T-helper 1 cell treated with Interleukin-12 subunit alpha and Interleukin-12 subunit beta and Interleukin-4 antibody, amounts not matched to agents 30 μg/mL and 1 μg/mL, for 36 hours (primary cell): ENCODE measurements around the gene POLA2.

Experiments used
- H3K27ac Mint-ChIP-seq: one replicate; pipeline ENCODE4 v1.8.0; 2021; ENCODE audit warnings: mild to moderate bottlenecking, mixed read lengths
- H3K27me3 Mint-ChIP-seq: one replicate; pipeline ENCODE4 v1.8.0; 2021; ENCODE audit warnings: low read depth, mixed read lengths
- H3K36me3 Mint-ChIP-seq: one replicate; pipeline ENCODE4 v1.8.0; 2021; ENCODE audit warnings: low read depth, mixed read lengths
- H3K4me1 Mint-ChIP-seq: one replicate; pipeline ENCODE4 v1.8.0; 2021; ENCODE audit warnings: low read depth, mixed read lengths
- H3K4me3 Mint-ChIP-seq: one replicate; pipeline ENCODE4 v1.8.0; 2021; ENCODE audit warnings: mild to moderate bottlenecking, moderate library complexity, mixed read lengths
- H3K9me3 Mint-ChIP-seq: one replicate; pipeline ENCODE4 v1.8.0; 2021; ENCODE audit warnings: mixed read lengths

Gene POLA2

DNA sequence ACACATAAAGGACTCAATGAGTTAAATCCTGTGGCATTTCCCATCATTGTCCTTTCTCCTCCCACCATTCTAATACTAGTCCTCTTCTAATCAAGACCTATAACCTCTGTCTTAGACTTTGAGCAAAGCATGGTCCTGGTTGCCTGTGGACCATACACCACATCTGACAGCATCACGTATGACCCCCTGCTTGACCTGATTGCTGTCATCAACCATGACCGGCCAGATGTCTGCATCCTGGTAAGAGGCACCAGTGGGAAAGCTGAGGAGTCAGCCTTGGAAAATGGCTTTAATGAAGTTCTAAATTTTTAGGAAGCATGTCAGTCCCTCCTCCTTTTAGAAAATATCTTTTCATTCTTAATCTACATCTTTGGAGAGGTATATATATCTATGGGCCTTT is 25.8 kb downstream of the POLA2 start:
- no peak overlapping the region for H3K4me3 Mint-ChIP-seq
- H3K36me3 Mint-ChIP-seq: peaks cover 36% of the 10 kb centered on the region
- H3K27ac Mint-ChIP-seq: no peak overlapping the region
- peaks cover 2% of the 10 kb centered on the region for H3K4me1 Mint-ChIP-seq
- no peaks in the 10 kb centered on the region for H3K27me3 Mint-ChIP-seq
- no peaks in the 10 kb centered on the region for H3K9me3 Mint-ChIP-seq

DNA sequence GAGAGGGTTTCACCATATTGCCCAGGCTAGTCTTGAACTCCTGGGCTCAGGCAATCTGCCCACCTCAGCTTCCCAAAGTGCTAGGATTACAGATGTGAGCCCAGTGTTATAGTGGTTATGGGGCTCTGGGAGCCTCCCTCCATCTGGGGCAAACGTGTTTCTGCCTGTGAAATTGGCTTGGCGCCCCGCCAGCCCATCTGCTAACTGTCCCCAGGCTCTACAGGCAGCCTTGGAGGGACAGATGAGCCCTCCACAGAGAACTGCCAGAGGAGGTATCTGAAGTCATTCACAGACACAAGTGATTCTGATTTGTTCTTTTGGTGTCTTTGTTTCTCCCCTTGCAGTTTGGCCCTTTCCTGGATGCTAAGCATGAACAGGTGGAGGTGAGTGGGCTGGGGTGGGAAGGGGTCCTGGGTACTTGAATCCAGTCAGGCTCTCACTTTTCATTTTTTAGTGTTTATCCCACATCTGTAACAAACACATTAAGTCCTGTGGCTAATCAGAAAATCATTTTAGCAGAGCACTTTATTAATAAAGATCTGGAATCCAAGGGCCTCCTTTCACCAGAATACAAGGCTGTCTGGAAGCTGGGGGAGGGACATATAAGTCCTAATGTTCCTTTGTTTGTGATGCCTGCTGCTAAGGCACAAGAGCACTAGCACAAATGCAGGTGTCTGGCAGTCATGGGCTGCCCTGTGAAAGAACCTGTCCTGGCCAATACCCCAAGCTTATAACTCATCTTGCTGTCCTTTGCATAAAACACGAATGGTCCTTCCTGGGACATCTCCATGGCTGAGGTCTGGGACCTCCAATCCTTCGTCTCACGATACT is 27.2 kb downstream of the POLA2 start:
- H3K4me1 Mint-ChIP-seq: peaks cover 2% of the 10 kb centered on the region
- H3K9me3 Mint-ChIP-seq: no peaks in the 10 kb centered on the region
- peaks cover 40% of the 10 kb centered on the region for H3K36me3 Mint-ChIP-seq
- peak overlapping the region; percentile 5 for H3K27ac Mint-ChIP-seq
- H3K27me3 Mint-ChIP-seq: no peaks in the 10 kb centered on the region
- no peak overlapping the region for H3K4me3 Mint-ChIP-seq

DNA sequence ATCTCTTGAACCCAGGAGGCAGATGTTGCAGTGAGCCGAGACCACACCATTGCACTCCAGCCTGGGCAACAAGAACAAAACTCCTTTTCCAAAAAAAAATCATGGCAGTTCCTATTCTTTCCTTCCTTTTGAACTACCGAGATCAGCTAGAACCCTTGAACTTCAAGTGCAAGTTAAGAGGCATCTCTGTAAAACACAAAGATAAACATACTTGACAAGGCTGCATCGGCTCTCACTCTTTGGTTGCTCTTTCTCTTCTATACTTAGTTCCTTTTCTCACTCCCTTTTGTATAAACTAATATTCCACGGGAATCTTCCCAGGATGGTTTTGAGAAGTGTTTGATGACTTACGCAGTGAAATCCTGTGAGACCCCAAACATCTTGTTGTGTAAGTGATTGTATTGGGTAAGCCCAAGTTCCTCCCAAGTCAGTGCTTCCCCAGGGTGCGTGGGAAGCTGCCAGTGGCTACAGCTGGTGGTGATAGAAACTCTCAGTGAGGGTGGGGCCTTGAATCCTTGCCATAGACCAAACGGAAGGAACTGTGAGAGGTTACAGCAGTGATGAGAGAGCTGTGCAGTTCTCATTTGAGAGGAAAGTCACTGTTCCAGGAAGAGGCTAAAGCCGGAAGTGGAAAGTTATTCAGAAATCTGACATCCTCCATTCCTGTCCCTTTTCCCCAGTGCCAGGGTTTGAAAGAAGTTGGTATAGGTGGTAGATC is 28.8 kb downstream of the POLA2 start:
- Mint-ChIP-seq H3K27ac (peak overlapping the region; percentile 9), H3K36me3 (peaks cover 49% of the 10 kb centered on the region), H3K4me1 (peaks cover 2% of the 10 kb centered on the region), H3K27me3 (no peaks in the 10 kb centered on the region), H3K4me3 (no peak overlapping the region), H3K9me3 (no peaks in the 10 kb centered on the region)

DNA sequence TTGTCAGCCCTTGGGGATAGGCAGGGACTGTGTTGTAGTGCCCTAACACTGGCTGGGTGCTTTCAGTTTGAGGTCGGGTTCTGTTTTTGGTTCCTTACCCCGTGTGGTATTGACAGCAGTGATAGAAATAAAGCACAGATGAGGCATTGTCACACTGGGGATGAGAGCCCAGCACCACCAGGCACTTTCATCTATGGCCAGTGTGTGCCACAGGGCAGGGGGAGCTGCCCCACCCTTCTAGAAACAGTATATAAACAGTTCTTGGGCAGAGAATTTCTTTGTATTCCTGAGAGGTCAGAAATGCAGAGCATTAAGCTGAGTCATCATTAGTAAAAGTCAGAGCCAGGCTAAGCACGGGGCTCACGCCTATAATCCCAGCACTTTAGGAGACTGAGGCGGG is 29.9 kb downstream of the POLA2 start:
- Mint-ChIP-seq H3K27me3 (no peaks in the 10 kb centered on the region), H3K4me3 (no peak overlapping the region), H3K36me3 (peaks cover 50% of the 10 kb centered on the region), H3K27ac (no peak overlapping the region), H3K4me1 (peaks cover 2% of the 10 kb centered on the region), H3K9me3 (no peaks in the 10 kb centered on the region)

DNA sequence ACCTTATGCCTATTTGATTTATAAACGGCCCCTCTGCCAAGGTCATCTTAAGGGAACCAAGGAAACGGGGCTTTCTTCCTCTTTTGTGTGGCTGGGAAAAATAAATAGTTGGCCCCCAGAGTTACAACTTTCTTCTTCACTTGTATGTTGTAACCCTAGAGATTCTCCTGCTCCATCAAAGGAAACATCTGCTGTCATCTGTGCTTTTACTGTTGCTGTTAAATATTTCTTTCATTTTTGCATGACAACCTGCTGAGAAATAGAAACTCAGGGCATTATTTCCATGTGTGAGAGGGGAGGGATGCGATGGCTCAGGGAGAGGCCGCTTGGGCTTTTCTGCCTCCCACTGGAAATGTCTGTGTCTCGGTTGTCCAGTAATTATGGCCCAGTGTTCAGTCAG is 31.1 kb downstream of the POLA2 start:
- H3K36me3 Mint-ChIP-seq: peaks cover 44% of the 10 kb centered on the region
- H3K9me3 Mint-ChIP-seq: no peaks in the 10 kb centered on the region
- H3K27ac Mint-ChIP-seq: no peak overlapping the region
- H3K27me3 Mint-ChIP-seq: no peaks in the 10 kb centered on the region
- H3K4me1 Mint-ChIP-seq: peaks cover 2% of the 10 kb centered on the region
- no peak overlapping the region for H3K4me3 Mint-ChIP-seq

DNA sequence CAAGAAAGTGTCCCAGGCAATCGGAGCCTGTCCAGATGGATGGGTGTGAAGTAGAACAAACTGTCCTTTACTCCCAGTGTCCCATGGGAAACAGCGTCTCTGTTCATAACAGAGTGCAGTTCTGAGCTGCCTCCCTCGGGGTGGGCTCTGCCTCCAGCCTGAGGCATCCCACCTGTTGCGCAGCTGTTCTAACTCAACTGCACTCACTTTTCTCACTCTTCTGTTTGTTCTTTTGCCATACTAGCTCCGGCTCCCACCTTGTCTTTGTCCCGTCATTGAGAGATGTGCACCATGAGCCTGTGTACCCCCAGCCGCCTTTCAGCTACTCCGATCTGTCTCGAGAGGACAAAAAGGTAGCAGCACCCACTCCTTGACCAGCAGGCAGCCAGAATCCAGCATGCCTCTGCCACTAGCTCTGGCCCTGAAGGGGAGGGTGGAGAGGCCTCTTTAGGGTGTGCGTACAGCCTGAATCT is 32.2 kb downstream of the POLA2 start:
- no peak overlapping the region for H3K4me3 Mint-ChIP-seq
- H3K9me3 Mint-ChIP-seq: no peaks in the 10 kb centered on the region
- no peak overlapping the region for H3K27ac Mint-ChIP-seq
- H3K27me3 Mint-ChIP-seq: no peaks in the 10 kb centered on the region
- peaks cover 2% of the 10 kb centered on the region for H3K4me1 Mint-ChIP-seq
- peaks cover 44% of the 10 kb centered on the region for H3K36me3 Mint-ChIP-seq

DNA sequence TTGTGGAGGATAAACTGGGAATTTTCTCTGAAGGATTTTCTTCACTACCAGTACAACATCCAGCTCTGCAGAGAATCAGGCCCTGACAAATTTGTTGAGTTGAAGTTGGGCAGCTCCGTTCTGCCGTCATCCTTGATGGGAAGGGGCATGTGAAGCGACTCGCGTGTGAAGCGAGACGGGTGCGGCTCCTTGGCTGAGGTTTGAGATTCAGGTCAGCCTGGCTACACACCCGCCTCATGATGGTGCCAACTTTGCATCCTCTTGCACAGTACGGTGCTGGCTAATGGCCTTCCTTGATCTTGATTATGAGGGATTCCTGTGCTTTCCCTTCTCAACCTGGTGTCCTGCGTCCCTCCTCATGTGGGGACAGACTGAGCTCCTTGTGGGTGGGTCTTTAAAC is 33.2 kb downstream of the POLA2 start:
- Mint-ChIP-seq H3K27ac (no peak overlapping the region), H3K27me3 (no peaks in the 10 kb centered on the region), H3K4me3 (no peak overlapping the region), H3K4me1 (peaks cover 2% of the 10 kb centered on the region), H3K9me3 (no peaks in the 10 kb centered on the region), H3K36me3 (peaks cover 38% of the 10 kb centered on the region)

DNA sequence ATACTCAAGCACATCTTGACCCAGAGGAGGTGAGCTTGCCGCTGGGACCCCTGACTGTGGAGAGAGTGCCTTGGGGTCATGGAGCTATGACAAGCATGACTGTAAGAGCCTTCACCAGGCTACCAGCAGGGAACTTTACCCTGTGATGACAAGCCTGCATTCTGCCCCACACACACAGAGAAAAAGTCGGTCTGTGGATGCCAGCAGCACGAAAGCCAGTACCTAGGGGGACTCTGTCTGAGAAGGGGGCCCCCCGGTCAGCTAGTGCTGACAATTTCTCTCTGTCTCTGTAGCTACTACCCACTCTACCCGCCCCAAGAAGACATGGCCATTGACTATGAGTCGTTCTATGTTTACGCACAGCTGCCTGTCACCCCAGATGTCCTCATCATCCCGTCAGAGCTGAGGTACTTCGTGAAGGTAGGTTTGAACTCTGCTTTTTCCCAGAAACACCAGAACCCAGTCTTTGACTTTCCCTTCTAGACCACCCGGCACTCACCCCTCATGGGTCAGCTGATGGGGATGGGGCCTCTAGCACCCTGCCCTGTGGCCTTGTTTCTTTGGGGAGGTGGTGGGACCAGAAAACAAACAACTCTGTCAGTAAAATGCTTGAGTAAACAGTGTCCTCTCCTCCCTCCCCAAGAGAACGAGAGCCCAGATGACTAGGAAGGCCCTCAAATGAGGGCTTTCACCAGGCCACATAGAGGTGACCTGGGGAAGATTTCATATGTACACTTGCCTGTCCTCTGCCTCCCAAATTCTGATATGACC is 34.0 kb downstream of the POLA2 start:
- Mint-ChIP-seq H3K4me1 (no peaks in the 10 kb centered on the region), H3K9me3 (no peaks in the 10 kb centered on the region), H3K4me3 (no peak overlapping the region), H3K27ac (no peak overlapping the region), H3K27me3 (no peaks in the 10 kb centered on the region), H3K36me3 (peaks cover 34% of the 10 kb centered on the region)

DNA sequence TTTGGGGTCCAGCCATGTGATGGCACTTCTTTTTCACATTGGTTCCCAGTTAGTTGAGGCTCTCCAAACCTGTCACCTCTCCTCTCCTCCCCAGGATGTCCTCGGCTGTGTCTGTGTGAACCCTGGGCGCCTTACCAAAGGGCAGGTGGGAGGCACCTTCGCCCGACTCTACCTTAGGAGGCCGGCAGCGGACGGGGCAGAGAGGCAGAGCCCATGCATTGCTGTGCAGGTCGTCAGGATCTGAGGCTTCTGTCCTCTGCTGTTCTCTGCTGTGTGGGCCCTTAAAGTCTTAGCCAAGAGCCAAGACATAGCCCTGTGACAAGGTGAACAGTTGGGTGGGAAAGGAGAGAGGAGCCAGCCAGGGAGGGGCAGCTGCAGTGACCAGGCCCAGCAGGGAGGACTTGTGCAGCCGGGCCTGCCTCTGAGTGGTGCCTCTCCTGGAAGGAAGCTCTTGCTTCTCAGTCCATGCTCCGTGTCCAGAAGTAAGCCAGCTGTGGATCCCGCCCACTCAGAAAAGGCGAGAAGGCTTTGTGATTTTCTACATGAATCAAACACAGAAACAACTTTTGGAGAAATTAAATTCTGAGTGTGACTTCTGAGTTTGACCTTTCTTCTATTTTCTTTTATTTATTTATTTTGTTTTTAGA is 35.4 kb downstream of the POLA2 start:
- H3K27ac Mint-ChIP-seq: no peak overlapping the region
- H3K9me3 Mint-ChIP-seq: no peaks in the 10 kb centered on the region
- no peak overlapping the region for H3K4me3 Mint-ChIP-seq
- H3K27me3 Mint-ChIP-seq: no peaks in the 10 kb centered on the region
- H3K36me3 Mint-ChIP-seq: peaks cover 28% of the 10 kb centered on the region
- H3K4me1 Mint-ChIP-seq: no peaks in the 10 kb centered on the region

DNA sequence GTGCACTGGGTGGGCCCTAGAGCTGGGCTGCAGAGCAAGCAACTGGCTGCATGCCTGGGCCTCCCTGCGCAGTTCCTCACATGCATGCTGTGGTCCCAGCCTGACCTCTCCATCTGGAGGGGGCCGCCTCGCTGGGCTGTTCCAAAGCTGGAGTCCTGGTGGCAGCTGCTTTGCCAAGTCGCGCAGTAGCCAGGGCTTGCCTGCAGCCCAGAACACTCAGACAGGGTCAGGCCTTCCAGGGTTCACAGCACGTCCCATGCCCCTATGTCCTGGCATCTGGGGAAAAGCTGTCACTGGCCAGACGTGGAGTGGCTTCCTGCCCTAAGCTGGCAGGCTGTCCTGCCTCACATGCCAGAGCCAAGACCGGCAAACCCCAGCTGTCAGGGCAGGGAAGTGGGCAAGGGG is 36.4 kb downstream of the POLA2 start:
- peaks cover 24% of the 10 kb centered on the region for H3K36me3 Mint-ChIP-seq
- H3K4me1 Mint-ChIP-seq: no peaks in the 10 kb centered on the region
- H3K27me3 Mint-ChIP-seq: no peaks in the 10 kb centered on the region
- no peak overlapping the region for H3K27ac Mint-ChIP-seq
- no peak overlapping the region for H3K4me3 Mint-ChIP-seq
- no peaks in the 10 kb centered on the region for H3K9me3 Mint-ChIP-seq

DNA sequence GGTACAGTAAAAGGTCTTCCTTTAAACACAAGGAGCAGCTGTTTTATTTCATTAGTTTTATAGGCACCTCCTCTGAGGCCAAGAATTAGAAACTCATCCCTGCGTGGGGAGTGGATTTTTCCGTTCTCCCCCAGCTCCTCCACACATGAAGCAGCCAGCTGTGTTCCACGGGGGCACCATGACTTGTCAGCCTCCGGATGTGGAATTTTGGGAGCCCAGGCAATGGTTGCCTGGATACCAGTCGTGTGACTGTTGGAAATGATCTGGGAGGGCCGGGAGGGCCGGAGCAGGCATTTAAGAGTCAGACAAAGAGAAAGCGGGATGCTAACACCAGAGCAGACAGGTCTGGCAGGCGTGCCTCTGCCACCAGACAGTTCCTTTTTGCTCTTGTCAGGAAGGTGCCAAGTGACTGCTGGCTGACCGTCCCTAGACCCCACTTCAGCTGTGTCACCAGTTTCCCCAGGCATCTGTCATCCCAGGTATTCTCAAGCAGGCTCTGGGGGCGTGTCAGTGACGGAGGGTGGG is 37.0 kb downstream of the POLA2 start:
- H3K36me3 Mint-ChIP-seq: peaks cover 22% of the 10 kb centered on the region
- H3K4me1 Mint-ChIP-seq: no peaks in the 10 kb centered on the region
- H3K4me3 Mint-ChIP-seq: no peak overlapping the region
- no peaks in the 10 kb centered on the region for H3K9me3 Mint-ChIP-seq
- no peak overlapping the region for H3K27ac Mint-ChIP-seq
- no peaks in the 10 kb centered on the region for H3K27me3 Mint-ChIP-seq

DNA sequence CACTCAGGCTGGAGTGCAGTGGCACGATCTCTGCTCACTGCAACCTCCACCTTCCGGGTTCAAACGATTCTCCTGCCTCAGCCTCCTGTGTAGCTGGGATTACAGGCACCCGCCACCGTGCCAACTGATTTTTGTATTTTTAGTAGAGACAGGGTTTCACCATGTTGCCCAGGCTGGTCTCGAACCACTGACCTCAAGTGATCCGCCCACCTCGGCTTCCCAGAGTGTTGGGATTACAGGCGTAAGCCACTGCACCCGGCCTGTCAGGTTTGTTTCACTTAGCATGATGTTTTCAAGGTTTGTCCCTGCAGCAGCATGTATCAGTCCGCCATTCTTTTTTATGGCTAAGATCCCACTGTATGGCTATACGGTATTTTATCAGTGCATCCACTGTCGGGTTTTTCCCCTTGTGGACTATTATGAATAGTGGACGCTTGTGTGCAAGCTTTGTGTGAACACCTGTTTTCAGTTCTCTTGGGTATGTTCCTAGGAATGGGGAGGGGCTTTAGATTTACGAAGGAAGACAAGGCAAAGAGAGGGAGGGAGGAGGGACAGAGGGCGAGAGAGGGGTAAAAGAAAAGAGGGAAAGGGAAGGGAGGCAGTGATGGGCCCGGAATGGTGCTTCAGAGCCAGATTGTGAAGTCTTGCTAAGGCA is 39.0 kb downstream of the POLA2 start:
- Mint-ChIP-seq H3K27ac (no peak overlapping the region), H3K9me3 (no peaks in the 10 kb centered on the region), H3K4me3 (no peak overlapping the region), H3K36me3 (peaks cover 12% of the 10 kb centered on the region), H3K4me1 (no peaks in the 10 kb centered on the region), H3K27me3 (no peaks in the 10 kb centered on the region)

DNA sequence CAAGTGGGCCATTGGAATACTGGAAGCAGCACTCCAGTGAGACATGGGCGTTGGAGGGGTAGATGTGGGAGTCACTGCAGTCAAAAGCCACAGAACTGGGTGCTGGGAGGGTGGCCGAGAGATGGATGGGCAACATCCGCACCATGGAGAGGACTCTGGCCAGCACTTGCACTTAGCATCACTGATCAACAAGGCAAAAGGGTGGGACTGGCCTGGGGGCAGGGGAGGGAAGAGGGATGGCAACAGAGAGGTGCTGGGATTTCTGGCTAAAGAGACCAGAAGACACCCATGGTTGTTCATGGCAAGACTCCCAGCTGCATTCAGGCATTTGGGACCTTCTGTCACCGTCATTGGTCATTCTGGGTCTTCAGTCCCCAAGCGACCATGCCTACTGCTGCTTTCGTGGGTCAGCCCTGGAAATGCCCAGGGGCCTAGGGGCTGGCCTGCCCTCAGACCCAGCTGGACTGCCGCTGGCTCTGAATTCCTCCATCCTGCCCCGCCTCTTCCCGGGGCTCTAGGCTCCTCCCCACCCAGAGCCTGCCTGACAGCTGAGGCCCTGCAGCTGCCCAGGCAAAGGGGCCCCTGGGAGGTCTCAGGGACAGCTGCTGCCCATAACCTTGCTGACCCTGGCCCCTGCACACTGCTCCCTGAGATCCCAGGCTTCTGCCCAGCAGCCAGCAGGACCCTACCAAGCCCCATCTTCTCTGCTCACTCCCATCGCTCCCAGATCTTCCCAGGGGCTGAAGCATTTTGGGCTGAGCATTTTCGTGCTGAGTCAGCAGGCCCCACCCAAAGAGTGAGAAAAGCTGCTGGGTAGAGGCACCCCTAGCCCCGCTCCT is 39.9 kb downstream of the POLA2 start:
- Mint-ChIP-seq H3K27me3 (no peaks in the 10 kb centered on the region), H3K36me3 (peaks cover 9% of the 10 kb centered on the region), H3K4me1 (no peaks in the 10 kb centered on the region), H3K27ac (no peak overlapping the region), H3K9me3 (no peaks in the 10 kb centered on the region), H3K4me3 (no peak overlapping the region)
